GM19328 (cell line): ENCODE measurements around the gene CEBPE.

Experiments
- ATAC-seq: cut with Tn5 transposase; IDR thresholded peaks from one replicate; pipeline ENCODE4 v1.9.1; 2021; ENCODE audit warnings: mild to moderate bottlenecking, moderate library complexity; ENCODE audit not compliant: unreplicated experiment

Gene CEBPE

DNA sequence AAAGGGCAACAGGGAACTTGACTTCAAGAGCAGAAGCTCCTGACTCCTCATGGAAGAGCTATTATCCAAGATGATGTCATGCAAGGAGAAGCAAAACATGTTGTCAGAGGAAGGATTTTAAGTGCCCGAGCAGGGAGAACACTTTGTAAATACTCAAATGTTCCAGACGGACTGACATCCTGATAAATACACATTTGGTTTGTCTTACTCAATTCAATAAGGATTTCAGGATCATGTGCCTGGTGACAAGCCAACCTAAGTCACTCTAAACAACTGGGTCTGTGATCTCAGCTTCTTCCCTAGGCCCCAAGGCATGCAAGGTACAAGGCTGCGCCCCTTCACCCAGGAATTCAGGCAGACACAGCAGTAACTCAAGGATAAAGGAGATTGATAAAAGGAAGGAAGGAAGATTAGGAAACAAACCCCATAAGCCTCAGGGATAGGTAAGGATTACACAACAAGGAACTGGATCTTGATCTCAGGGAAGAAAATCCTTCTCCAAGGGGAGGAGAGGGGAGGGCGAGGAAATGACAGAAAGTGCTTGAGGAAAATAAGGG, 26.8 kb upstream of the CEBPE start:
- ATAC-seq: no peak

- ATAC-seq: no peak
Measured at GRCh38 chr14:23143911-23144310, 24.9 kb upstream of the CEBPE start.

GRCh38 chr14:23142826-23143225, 23.8 kb upstream of the CEBPE start:
- ATAC-seq: no peak

- no peak for ATAC-seq
Measured at GRCh38 chr14:23141706-23142444, 22.8 kb upstream of the CEBPE start.

GRCh38 chr14:23140371-23140770, 21.3 kb upstream of the CEBPE start:
- no peak for ATAC-seq

DNA sequence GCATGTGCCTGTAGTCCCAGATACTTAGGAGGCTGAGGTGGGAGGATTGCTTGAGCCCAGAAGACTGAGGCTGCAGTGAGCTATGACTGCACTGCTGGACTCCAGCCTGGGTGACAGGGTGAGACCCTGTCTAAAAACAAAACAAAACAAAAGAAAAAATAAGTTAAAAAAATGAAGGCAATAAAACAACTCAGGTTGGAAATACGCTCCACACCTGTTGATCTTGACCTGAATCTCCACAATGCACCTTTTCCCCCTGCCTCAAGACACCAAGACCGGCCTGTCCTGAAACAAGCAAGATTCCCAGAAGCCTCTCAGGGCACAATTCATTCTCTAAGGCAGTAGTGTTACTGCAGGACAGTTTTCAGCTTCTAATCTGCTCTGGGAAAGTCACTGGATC, 20.8 kb upstream of the CEBPE start:
- ATAC-seq: no peak

DNA sequence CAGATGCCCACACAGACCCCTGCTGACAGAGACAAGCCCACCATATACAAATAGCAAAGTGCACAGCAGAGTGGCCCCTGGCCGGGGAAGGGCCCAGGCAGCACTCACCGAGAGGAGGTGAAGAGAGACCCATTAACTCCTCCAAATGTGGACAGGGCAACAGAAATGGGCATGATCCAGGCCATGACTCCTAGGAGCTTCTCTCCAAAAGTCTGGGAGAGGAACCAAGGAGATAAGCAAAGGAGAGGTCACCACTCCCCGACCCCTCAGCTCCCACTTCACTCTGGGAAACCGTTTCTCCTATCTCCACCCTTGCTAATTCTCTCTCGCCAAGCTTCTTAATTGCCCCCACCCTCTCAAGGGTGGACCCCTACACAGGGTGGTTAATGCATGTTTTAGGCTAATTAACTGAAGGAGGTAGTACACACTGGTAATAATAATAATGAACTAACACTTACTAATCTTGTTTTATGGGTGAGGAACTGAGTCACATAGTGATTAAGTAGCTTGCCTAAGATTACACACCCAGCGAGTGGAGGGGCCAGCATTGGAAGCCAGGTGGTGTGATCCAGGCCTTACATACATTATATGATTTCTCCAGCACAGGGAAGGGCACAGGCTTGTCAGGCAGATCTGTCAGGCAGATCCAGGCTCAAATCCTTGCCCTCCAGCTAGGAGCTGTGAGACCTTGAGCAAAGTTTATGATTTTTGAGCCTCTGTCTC, 18.9 kb upstream of the CEBPE start:
- no peak for ATAC-seq

GRCh38 chr14:23137192-23137812, 18.2 kb upstream of the CEBPE start:
- no peak for ATAC-seq

DNA sequence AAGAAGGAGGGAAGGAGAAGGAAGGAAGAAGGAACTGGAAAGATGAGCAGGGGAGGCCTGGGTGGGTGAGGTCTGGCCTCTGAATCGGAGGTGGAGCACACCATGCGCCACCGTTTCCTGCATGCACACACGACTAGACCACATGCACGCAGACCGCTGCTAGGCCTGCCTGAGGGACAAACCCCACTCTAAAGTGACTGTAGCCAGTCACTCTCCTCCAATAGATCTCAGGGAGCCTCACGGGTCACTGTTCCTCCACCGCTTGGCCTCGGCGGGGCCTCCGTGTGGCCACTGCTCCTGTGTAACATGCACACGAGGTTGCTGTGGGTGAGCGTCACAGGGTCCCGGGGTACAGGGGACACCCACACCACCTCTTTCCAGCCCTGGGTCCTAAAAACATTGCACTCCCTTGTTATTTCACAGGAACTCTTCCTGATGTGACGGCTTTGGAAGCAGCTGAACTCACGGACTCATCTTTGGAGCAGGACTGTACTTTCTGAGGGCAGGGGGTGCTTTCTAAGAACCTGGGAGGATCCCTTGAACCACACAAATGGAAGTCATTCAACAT, 17.6 kb upstream of the CEBPE start:
- no peak for ATAC-seq

DNA sequence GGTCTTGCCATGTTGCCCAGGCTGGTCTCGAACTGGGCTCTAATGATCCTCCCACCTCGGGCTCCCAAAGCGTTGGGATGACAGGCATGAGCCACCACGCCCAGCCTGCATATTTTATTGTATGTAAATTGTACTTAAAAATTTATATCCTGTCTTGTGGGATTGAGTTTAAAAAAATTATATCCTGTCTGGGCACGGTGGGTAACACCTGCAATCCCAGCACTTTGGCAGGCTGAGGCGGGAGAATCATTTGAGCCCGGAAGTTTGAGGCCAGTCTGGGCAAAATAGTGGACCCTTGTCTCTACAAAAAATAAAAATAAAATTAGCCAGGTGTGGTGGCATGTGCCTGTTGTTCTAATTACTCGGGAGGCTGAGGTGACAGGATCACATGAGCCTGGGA, 13.9 kb upstream of the CEBPE start:
- no peak for ATAC-seq

GRCh38 chr14:23131482-23131881, 12.4 kb upstream of the CEBPE start:
- ATAC-seq: no peak

GRCh38 chr14:23130871-23131270, 11.8 kb upstream of the CEBPE start:
- ATAC-seq: no peak

GRCh38 chr14:23129759-23130316, 10.8 kb upstream of the CEBPE start:
- ATAC-seq: no peak

- ATAC-seq: no peak
Measured at GRCh38 chr14:23128969-23129758, 10.1 kb upstream of the CEBPE start.

- ATAC-seq: no peak
Measured at GRCh38 chr14:23127861-23128260, 8.8 kb upstream of the CEBPE start.

GRCh38 chr14:23126548-23127278, 7.7 kb upstream of the CEBPE start:
- ATAC-seq: no peak

DNA sequence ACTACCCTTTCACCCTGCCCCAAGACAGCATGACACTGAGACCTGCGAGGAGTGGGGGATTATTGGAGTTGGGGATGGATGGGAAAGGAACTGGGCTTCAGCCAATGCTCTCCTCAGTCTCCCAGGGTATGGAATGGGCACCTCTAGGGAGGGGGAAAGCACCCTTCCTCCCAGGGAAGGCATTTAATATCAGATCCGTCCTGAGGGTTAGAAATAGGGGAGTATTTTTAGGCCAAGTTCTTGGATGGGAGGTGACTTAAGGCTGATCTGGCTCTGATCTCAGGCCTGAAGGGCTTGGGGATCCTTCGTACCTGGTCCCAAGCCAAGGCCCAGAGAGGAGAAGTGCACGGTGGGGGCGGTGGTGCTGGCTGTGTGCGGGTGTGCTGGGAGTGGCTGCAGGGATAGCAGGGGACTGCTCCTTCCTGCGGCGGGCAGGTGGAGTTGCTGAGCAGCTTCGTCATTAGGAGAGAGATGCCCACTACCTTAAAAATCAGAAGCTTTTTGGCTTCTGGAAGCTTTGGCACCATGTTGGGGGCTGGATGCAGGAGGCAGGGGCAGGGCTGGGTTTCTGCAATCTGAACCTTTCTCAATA, 7.0 kb upstream of the CEBPE start:
- ATAC-seq: no peak

DNA sequence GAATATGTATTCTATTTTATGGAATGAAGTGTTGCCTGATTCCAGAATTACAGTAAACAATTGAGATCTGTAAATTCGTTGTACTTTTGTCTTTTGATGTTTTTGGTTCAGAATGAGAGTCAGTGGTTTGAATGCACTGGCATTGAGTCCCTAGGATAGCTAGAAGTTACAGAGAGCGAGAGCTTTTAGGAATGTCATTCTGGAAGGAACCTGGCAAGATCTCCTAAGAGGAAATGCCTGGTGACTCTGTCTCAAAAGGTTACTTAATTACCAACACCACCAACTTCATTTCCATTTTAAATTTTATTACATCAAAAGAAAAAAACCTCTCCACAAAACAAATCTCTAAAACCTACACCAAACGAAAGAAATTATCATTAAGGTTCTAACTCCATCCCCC, 6.0 kb upstream of the CEBPE start:
- ATAC-seq: no peak

- no peak for ATAC-seq
Measured at GRCh38 chr14:23124337-23124954, 5.4 kb upstream of the CEBPE start.
